T-helper 22 cell (primary cell): Measurements from ENCODE around the gene PRAMEF5.
"Not testable (repeated sequence)": the region's sequence is repeated elsewhere in the genome, so short reads cannot be mapped to it uniquely, and the experiment has no call there.

Experiments used
- DNase-seq: peaks from one replicate; pipeline ENCODE4 v3.0.0-alpha.2; 2020; ENCODE audit warnings: low read depth

PRAMEF5 gene

DNA sequence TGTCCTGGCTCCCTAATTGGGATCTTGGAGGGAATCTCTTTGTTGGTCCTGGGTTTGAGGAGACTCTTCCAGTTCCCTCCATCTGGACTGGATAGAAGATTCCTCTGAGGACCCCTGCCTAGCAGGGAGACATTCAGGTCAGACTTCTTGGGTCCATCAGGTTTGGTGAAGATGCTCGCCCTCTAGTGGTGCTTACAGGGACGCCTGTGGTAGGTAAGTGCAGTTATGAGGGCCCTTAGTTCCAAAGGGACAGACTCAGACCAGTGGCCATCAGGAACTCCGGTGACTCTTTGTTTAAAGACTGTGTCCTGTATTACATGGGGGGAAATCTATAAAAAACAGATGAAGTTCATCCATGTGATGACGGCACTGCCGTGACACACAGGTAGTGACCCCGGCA lies 23.0 kb downstream of the PRAMEF5 start:
- DNase-seq: not testable (repeated sequence)

GRCh38 chr1:13279617-13280016 lies 25.6 kb downstream of the PRAMEF5 start:
- DNase-seq: not testable (repeated sequence)

DNA sequence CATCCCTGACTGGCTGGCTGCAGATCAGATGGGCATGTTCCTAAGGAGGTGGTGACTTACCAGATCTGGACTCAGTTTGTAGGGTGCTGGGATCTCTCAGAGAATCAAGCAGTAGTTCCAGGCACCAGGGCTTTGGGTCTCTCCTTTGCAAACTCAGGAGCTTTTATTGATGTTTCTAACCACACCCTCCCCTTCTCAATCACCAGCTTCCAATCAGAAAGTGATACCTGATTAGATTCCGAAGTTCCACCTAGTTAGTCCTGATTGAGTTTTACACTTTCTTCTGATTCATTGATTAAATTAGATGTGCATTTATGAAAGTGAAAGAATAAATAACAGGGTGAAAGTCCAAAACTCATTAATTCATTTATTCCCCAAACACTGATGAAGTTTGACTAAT lies 31.0 kb downstream of the PRAMEF5 start, which contains the start of gene PRAMEF8:
TSS of gene PRAMEF8 (minus strand) at position 101 of the 400 bp plus-strand sequence. CDS start 1,046 bp downstream, outside the sequence.
- not testable (repeated sequence) for DNase-seq

GRCh38 chr1:13289030-13289429 lies 35.0 kb downstream of the PRAMEF5 start:
- not testable (repeated sequence) for DNase-seq

- DNase-seq: not testable (repeated sequence)
Observed at GRCh38 chr1:13297216-13297931, 43.4 kb downstream of the PRAMEF5 start.

DNA sequence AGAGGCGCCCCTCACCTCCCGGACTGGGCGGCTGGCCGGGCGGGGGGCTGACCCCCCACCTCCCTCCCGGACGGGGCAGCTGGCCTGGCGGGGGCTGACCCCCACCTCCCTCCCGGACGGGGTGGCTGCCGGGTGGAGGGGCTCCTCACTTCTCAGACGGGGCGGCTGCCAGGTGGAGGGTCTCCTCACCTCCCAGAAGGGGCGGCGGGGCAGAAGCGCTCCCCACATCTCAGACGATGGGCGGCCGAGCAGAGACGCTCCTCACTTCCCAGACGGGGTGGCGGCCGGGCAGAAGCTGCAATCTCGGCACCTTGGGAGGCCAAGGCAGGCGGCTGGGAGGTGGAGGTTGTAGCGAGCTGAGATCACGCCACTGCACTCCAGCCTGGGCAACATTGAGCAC lies 44.7 kb downstream of the PRAMEF5 start:
- DNase-seq: not testable (repeated sequence)

- DNase-seq: not testable (repeated sequence)
Observed at GRCh38 chr1:13302197-13302596, 48.2 kb downstream of the PRAMEF5 start.

DNA sequence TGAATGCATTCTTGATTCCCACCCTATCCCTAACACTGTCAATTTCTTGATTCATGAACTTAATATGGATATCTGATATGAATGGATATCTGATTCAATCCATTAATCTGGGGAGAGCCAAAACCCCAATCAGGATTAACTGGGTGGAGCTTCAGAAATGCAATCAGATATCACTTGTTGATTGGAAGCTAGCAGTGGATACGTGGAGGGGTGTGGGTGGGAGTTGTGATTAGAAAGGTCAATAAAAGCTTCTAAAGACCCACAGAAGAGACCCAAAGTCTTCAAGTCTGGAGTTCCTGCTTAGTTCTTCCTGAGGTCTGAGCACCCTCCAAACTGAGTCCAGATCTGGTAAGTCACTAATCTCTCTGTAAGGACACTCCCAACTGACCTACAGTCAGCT lies 49.2 kb downstream of the PRAMEF5 start, which contains the start of gene PRAMEF33:
TSS of gene PRAMEF33 (plus strand) at position 301 of the 400 bp plus-strand sequence. CDS start 2,416 bp downstream, outside the sequence.
- DNase-seq: not testable (repeated sequence)
